PFSK-1 (cell line): ENCODE measurements around the gene EMSY.

Experiments used
- SIN3A ChIP-seq: IDR thresholded peaks from 2 replicates; pipeline ENCODE4 v1.6.1; 2012; ENCODE audit warnings: mild to moderate bottlenecking, low read length, moderate library complexity, borderline replicate concordance; ENCODE audit not compliant: insufficient read depth
- TAF1 ChIP-seq: IDR thresholded peaks from 2 replicates; pipeline ENCODE4 v1.6.1; 2012; ENCODE audit warnings: low read length, control low read depth, borderline replicate concordance; ENCODE audit not compliant: insufficient read depth
- TF ChIP-seq, protein P1 (sequence below), 2 experiments: IDR thresholded peaks; 2 replicates each; pipeline versions ENCODE4 v1.6.1 to v1.8.0; 2011 to 2012; ENCODE audit warnings: low read depth in 2 of 2, low read length in 2 of 2, control low read depth in 1 of 2, inconsistent platforms in 1 of 2, mild to moderate bottlenecking in 1 of 2, moderate library complexity in 1 of 2; ENCODE audit not compliant: insufficient read depth in 1 of 2

The EMSY gene

DNA sequence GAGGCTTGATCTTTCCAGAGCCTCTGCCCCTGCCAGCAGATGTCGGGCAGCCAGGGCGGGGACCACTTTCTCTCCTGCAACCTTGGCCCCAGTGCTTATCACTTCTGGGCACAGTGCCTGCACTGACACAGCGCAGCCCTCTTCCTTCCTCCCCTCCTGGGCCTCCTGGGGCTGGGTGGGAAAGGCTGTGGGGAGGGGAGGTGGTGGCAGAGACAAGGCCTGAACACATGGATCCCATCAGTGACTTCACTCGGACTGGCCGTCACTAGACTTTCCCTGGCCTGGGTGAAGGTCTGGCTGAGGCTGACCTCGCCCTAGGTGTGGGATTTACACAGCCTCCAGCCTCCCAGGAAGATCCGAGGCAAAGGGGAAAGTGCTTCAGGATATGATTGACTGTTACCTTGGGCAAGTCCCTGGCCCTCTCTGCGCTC, 157.6 kb downstream of the EMSY start:
- TF ChIP-seq SIN3A: no peak
- TF ChIP-seq, protein P1, sequence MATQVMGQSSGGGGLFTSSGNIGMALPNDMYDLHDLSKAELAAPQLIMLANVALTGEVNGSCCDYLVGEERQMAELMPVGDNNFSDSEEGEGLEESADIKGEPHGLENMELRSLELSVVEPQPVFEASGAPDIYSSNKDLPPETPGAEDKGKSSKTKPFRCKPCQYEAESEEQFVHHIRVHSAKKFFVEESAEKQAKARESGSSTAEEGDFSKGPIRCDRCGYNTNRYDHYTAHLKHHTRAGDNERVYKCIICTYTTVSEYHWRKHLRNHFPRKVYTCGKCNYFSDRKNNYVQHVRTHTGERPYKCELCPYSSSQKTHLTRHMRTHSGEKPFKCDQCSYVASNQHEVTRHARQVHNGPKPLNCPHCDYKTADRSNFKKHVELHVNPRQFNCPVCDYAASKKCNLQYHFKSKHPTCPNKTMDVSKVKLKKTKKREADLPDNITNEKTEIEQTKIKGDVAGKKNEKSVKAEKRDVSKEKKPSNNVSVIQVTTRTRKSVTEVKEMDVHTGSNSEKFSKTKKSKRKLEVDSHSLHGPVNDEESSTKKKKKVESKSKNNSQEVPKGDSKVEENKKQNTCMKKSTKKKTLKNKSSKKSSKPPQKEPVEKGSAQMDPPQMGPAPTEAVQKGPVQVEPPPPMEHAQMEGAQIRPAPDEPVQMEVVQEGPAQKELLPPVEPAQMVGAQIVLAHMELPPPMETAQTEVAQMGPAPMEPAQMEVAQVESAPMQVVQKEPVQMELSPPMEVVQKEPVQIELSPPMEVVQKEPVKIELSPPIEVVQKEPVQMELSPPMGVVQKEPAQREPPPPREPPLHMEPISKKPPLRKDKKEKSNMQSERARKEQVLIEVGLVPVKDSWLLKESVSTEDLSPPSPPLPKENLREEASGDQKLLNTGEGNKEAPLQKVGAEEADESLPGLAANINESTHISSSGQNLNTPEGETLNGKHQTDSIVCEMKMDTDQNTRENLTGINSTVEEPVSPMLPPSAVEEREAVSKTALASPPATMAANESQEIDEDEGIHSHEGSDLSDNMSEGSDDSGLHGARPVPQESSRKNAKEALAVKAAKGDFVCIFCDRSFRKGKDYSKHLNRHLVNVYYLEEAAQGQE (IDR thresholded peaks at IDR 0.05; ENCODE audit: insufficient read depth in 1 of 2, low read depth in 2 of 2, low read length in 2 of 2): no peak
- no peak for TF ChIP-seq TAF1
